ENCODE results near the gene NMUR2. TPM values are rescaled to one million over a fixed set of nuclear protein-coding genes. Genes with fewer than 3 reads are reported as not detected.

Gene NMUR2
- total RNA-seq, 1 experiment from 2014 or later, result not detected

DNA sequence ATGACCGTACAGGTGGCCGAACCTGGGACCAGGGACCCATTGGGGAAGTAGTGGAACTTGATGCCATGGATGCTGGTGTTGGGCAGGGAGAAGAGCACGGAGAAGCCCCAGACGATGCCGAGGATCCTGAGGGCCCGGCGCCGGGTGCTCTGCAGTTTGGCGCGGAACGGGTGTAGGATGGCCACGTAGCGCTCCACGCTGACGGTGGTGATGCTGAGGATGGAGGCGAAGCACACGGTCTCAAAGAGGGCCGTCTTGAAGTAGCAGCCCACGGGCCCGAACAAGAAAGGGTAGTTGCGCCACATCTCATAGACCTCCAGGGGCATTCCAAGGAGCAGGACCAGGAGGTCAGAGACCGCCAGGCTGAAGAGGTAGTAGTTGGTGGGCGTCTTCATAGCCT, 585 bp downstream of the NMUR2 start:
- ChIA-PET CTCF (no interaction called here), POLR2A (no interaction called here)
- no peak overlapping the region for H3K27ac ChIP-seq (ENCODE audit: low read length)
- TF ChIP-seq, protein P1, sequence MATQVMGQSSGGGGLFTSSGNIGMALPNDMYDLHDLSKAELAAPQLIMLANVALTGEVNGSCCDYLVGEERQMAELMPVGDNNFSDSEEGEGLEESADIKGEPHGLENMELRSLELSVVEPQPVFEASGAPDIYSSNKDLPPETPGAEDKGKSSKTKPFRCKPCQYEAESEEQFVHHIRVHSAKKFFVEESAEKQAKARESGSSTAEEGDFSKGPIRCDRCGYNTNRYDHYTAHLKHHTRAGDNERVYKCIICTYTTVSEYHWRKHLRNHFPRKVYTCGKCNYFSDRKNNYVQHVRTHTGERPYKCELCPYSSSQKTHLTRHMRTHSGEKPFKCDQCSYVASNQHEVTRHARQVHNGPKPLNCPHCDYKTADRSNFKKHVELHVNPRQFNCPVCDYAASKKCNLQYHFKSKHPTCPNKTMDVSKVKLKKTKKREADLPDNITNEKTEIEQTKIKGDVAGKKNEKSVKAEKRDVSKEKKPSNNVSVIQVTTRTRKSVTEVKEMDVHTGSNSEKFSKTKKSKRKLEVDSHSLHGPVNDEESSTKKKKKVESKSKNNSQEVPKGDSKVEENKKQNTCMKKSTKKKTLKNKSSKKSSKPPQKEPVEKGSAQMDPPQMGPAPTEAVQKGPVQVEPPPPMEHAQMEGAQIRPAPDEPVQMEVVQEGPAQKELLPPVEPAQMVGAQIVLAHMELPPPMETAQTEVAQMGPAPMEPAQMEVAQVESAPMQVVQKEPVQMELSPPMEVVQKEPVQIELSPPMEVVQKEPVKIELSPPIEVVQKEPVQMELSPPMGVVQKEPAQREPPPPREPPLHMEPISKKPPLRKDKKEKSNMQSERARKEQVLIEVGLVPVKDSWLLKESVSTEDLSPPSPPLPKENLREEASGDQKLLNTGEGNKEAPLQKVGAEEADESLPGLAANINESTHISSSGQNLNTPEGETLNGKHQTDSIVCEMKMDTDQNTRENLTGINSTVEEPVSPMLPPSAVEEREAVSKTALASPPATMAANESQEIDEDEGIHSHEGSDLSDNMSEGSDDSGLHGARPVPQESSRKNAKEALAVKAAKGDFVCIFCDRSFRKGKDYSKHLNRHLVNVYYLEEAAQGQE (IDR thresholded peaks at IDR 0.05; ENCODE audit: insufficient read depth in 1 of 2, low read depth in 2 of 2, low read length in 1 of 2), result no peak
- TF ChIP-seq SIN3A (IDR thresholded peaks at IDR 0.05; ENCODE audit: borderline replicate concordance, insufficient read depth, low read depth, low read length), result no peak
- TF ChIP-seq, protein P2, sequence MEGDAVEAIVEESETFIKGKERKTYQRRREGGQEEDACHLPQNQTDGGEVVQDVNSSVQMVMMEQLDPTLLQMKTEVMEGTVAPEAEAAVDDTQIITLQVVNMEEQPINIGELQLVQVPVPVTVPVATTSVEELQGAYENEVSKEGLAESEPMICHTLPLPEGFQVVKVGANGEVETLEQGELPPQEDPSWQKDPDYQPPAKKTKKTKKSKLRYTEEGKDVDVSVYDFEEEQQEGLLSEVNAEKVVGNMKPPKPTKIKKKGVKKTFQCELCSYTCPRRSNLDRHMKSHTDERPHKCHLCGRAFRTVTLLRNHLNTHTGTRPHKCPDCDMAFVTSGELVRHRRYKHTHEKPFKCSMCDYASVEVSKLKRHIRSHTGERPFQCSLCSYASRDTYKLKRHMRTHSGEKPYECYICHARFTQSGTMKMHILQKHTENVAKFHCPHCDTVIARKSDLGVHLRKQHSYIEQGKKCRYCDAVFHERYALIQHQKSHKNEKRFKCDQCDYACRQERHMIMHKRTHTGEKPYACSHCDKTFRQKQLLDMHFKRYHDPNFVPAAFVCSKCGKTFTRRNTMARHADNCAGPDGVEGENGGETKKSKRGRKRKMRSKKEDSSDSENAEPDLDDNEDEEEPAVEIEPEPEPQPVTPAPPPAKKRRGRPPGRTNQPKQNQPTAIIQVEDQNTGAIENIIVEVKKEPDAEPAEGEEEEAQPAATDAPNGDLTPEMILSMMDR (IDR thresholded peaks at IDR 0.05), result no peak
- no peak for TF ChIP-seq TCF7L2 (IDR thresholded peaks at IDR 0.05; ENCODE audit: low read depth, low read length)
- TF ChIP-seq POLR2AphosphoS5 (IDR thresholded peaks at IDR 0.05; ENCODE audit: low read depth, low read length), result no peak
- ATAC-seq, result no peak
- H3K4me1 ChIP-seq (ENCODE audit: control insufficient read depth, insufficient read depth, low read length), result no peaks in the 10 kb centered on the region
- no peaks in the 10 kb centered on the region for H3K9me3 ChIP-seq (ENCODE audit: control insufficient read depth, insufficient read depth, low read depth, low read length)
- intact Hi-C loops (cut with micrococcal nuclease; ENCODE audit: unreplicated experiment) (no loop called here), in situ Hi-C loops (cut with HindIII; ENCODE audit: low pct_unique_long_range_greater_than_20kb, low sequenced_read_pairs) (no loop called here)
- H3K4me3 ChIP-seq (ENCODE audit: low read depth in 2 of 2, low read length in 2 of 2), result no peak overlapping the region
- BruUV-seq (replicated peaks), result no TSS peak
- H3K36me3 ChIP-seq (ENCODE audit: control insufficient read depth, insufficient read depth, low read length), result no peaks in the 10 kb centered on the region
- H3K27me3 ChIP-seq (ENCODE audit: control insufficient read depth, insufficient read depth, low read length), result no peaks in the 10 kb centered on the region
- DNase-seq (ENCODE audit: low read depth, low spot score), result no peak

DNA sequence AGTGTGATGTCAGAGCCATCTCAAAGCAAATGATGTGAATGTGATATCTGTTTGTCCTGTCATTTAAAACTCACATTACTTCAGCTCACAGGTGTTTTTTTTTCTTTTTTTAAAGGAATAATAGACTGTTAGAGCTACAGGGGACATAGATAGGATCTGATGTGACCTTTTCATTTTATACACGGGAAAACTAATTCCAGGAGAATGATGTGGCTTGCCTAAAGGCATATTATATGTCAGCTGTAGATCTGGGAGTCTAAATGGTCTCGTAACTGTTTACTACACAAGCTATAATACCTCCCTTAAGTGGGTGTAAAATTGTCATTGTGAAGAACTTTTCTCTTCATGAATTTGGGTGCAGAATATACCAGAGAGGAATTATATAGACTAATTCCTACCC, 2.0 kb downstream of the NMUR2 start:
- H3K36me3 ChIP-seq (ENCODE audit: control insufficient read depth, insufficient read depth, low read length), result no peaks in the 10 kb centered on the region
- no peaks in the 10 kb centered on the region for H3K9me3 ChIP-seq (ENCODE audit: control insufficient read depth, insufficient read depth, low read depth, low read length)
- in situ Hi-C loops (cut with HindIII; ENCODE audit: low pct_unique_long_range_greater_than_20kb, low sequenced_read_pairs) (no loop called here), intact Hi-C loops (cut with micrococcal nuclease; ENCODE audit: unreplicated experiment) (no loop called here)
- ChIA-PET CTCF (no interaction called here), POLR2A (no interaction called here)
- TF ChIP-seq, protein P2 (IDR thresholded peaks at IDR 0.05), result no peak
- TF ChIP-seq POLR2AphosphoS5 (IDR thresholded peaks at IDR 0.05; ENCODE audit: low read depth, low read length) (no peak), SIN3A (IDR thresholded peaks at IDR 0.05; ENCODE audit: borderline replicate concordance, insufficient read depth, low read depth, low read length) (no peak), TCF7L2 (IDR thresholded peaks at IDR 0.05; ENCODE audit: low read depth, low read length) (no peak)
- TF ChIP-seq, protein P1 (IDR thresholded peaks at IDR 0.05; ENCODE audit: insufficient read depth in 1 of 2, low read depth in 2 of 2, low read length in 1 of 2), result no peak
- no peak overlapping the region for H3K4me3 ChIP-seq (ENCODE audit: low read depth in 2 of 2, low read length in 2 of 2)
- DNase-seq (ENCODE audit: low read depth, low spot score) (no peak), ATAC-seq (no peak)
- H3K27me3 ChIP-seq (ENCODE audit: control insufficient read depth, insufficient read depth, low read length), result no peaks in the 10 kb centered on the region
- no TSS peak for BruUV-seq (replicated peaks)
- no peaks in the 10 kb centered on the region for H3K4me1 ChIP-seq (ENCODE audit: control insufficient read depth, insufficient read depth, low read length)
- H3K27ac ChIP-seq (ENCODE audit: low read length), result no peak overlapping the region

All from Panc1 (cell line).